UCSD-AML1 (cell line): ENCODE data around the gene TUBB.
"Not testable (repeated sequence)": the region's sequence is repeated elsewhere in the genome, so short reads cannot be mapped to it uniquely, and the experiment has no call there.

Experiments used
- DNase-seq: peaks from one replicate; lab custom pipeline; 2025; ENCODE audit not compliant: unreplicated experiment; lab: John Stamatoyannopoulos, UW

TUBB gene

GRCh38 chr6:30759575-30760239 is 39.6 kb downstream of the TUBB start:
- DNase-seq, result no peak

GRCh38 chr6:30760549-30760948 is 40.4 kb downstream of the TUBB start:
- DNase-seq, result no peak

GRCh38 chr6:30761791-30762429 is 41.8 kb downstream of the TUBB start:
- no peak for DNase-seq

- DNase-seq, result no peak
Measured at GRCh38 chr6:30763155-30763617, 43.0 kb downstream of the TUBB start.

- DNase-seq, result no peak
Measured at GRCh38 chr6:30763618-30764489, 43.7 kb downstream of the TUBB start.

- DNase-seq, result not testable (repeated sequence)
Measured at GRCh38 chr6:30764490-30765043, 44.4 kb downstream of the TUBB start.

GRCh38 chr6:30765495-30765894 is 45.3 kb downstream of the TUBB start:
- DNase-seq, result not testable (repeated sequence)

GRCh38 chr6:30766461-30767157 is 46.5 kb downstream of the TUBB start:
- no peak for DNase-seq

- DNase-seq, result no peak
Measured at GRCh38 chr6:30767158-30767943, 47.2 kb downstream of the TUBB start.

GRCh38 chr6:30767944-30768301 is 47.8 kb downstream of the TUBB start:
- no peak for DNase-seq

GRCh38 chr6:30768634-30769087 is 48.5 kb downstream of the TUBB start:
- DNase-seq, result no peak

- peak; percentile 48 for DNase-seq
Measured at GRCh38 chr6:30769088-30769852, 49.1 kb downstream of the TUBB start.

- DNase-seq, result no peak
Measured at GRCh38 chr6:30769853-30770524, 49.8 kb downstream of the TUBB start.

GRCh38 chr6:30770592-30770991 is 50.4 kb downstream of the TUBB start:
- DNase-seq, result no peak

- no peak for DNase-seq
Measured at GRCh38 chr6:30774701-30775100, 54.5 kb downstream of the TUBB start.
